Fibroblast of the conjunctiva (primary cell): Measurements from ENCODE around the gene OSBPL2.

Experiments used
- DNase-seq: peaks from one replicate; pipeline ENCODE4 v3.0.0-alpha.2; 2010; ENCODE audit warnings: low read depth

OSBPL2 gene

GRCh38 chr20:62313460-62314338, 75.4 kb downstream of the OSBPL2 start:
- no peak for DNase-seq

- DNase-seq = no peak
Observed at GRCh38 chr20:62314339-62314638, 76.0 kb downstream of the OSBPL2 start.

- DNase-seq = no peak
Observed at GRCh38 chr20:62314711-62315302, 76.5 kb downstream of the OSBPL2 start.

- DNase-seq = no peak
Observed at GRCh38 chr20:62315773-62316172, 77.5 kb downstream of the OSBPL2 start.

- no peak for DNase-seq
Observed at GRCh38 chr20:62316331-62317166, 78.2 kb downstream of the OSBPL2 start.

- DNase-seq = no peak
Observed at GRCh38 chr20:62317167-62317655, 78.9 kb downstream of the OSBPL2 start.

- no peak for DNase-seq
Observed at GRCh38 chr20:62318400-62319345, 80.4 kb downstream of the OSBPL2 start.

GRCh38 chr20:62319346-62319909, 81.1 kb downstream of the OSBPL2 start:
- DNase-seq = no peak

GRCh38 chr20:62320581-62321354, 82.4 kb downstream of the OSBPL2 start:
- DNase-seq = no peak

GRCh38 chr20:62321521-62321948, 83.2 kb downstream of the OSBPL2 start:
- no peak for DNase-seq

GRCh38 chr20:62321975-62322374, 83.7 kb downstream of the OSBPL2 start:
- DNase-seq = no peak

GRCh38 chr20:62322492-62323041, 84.2 kb downstream of the OSBPL2 start:
- no peak for DNase-seq

GRCh38 chr20:62323146-62323979, 85.0 kb downstream of the OSBPL2 start:
- no peak for DNase-seq

GRCh38 chr20:62323980-62324906, 85.9 kb downstream of the OSBPL2 start:
- DNase-seq = no peak

GRCh38 chr20:62325172-62325905, 87.0 kb downstream of the OSBPL2 start:
- no peak for DNase-seq

- DNase-seq = no peak
Observed at GRCh38 chr20:62326559-62326958, 88.2 kb downstream of the OSBPL2 start.
